MCF 10A (cell line): Measurements from ENCODE around the gene TYW1. TPM values are rescaled to one million over a fixed set of nuclear protein-coding genes. Genes with fewer than 3 reads are reported as not detected.

Experiments
- BruUV-seq: library from RNA; stranded (reverse); fragments of 400-500 nt; replicated peaks from 2 replicates; lab custom pipeline; 2021; lab: Mats Ljungman, UMichigan
- CTCF ChIA-PET: fragments of 300-600 bp; sonication (Branson Sonifier 250); formaldehyde crosslinking; extraction: SDS; loops from one replicate; lab custom pipeline; 2021; ENCODE audit warnings: antibody characterized with exemption, inconsistent platforms; lab: Yijun Ruan, JAX
- POLR2A ChIA-PET: fragments of 300-600, 350-650 bp; sonication (Branson Sonifier 250); formaldehyde crosslinking; extraction: SDS; loops from one replicate; lab custom pipeline; 2020; ENCODE audit warnings: antibody characterized with exemption, inconsistent platforms; lab: Yijun Ruan, JAX
- DNase-seq: peaks from one replicate; pipeline ENCODE4 v3.0.0-alpha.2; 2018; ENCODE audit not compliant: unreplicated experiment
- H3K27ac Mint-ChIP-seq: one replicate; pipeline ENCODE4 v1.8.0; 2022; ENCODE audit warnings: mild to moderate bottlenecking, low read depth, mixed read lengths; ENCODE audit not compliant: unreplicated experiment
- H3K27me3 Mint-ChIP-seq: one replicate; pipeline ENCODE4 v1.8.0; 2022; ENCODE audit warnings: mixed read lengths; ENCODE audit not compliant: insufficient read depth, unreplicated experiment
- H3K36me3 Mint-ChIP-seq: one replicate; pipeline ENCODE4 v1.8.0; 2022; ENCODE audit warnings: mild to moderate bottlenecking, moderate library complexity, mixed read lengths; ENCODE audit not compliant: insufficient read depth, unreplicated experiment
- H3K4me1 Mint-ChIP-seq: one replicate; pipeline ENCODE4 v1.8.0; 2022; ENCODE audit warnings: mixed read lengths; ENCODE audit not compliant: insufficient read depth, unreplicated experiment
- H3K4me3 Mint-ChIP-seq: one replicate; pipeline ENCODE4 v1.8.0; 2022; ENCODE audit warnings: mild to moderate bottlenecking, moderate library complexity, mixed read lengths; ENCODE audit not compliant: unreplicated experiment
- H3K9me3 Mint-ChIP-seq: one replicate; pipeline ENCODE4 v1.8.0; 2022; ENCODE audit warnings: mixed read lengths; ENCODE audit not compliant: unreplicated experiment
- CTCF ChIP-seq: fragments of 200-600 bp; IDR thresholded peaks from one replicate; pipeline ENCODE4 v1.8.0; 2022; ENCODE audit warnings: antibody characterized with exemption, mild to moderate bottlenecking; ENCODE audit not compliant: unreplicated experiment
- intact Hi-C: fragments of 100-400 bp; cut with micrococcal nuclease; formaldehyde crosslinking; loops from 2 replicates; pipeline ENCODE4 v1.14.1; 2022
- total RNA-seq: library from RNA; stranded (reverse); gene quantifications from 2 replicates; pipeline ENCODE4 v1.2.3, GENCODE V29; 2022

Gene TYW1
- total RNA-seq, 1 experiment from 2014 or later = 19.2 TPM

GRCh38 chr7:66958538-66959350, 37.9 kb upstream of the TYW1 start:
- no peaks in the 10 kb centered on the region for H3K4me1 Mint-ChIP-seq
- no peak overlapping the region for H3K4me3 Mint-ChIP-seq
- ChIA-PET CTCF (interaction anchor here (0.6 to 1.2 kb wide), 3 partner anchors 17 to 36 kb away, joined by 3 to 4 read pairs (median 4); no protein-coding TSS in a partner anchor), POLR2A (no interaction called here)
- TF ChIP-seq CTCF = no peak
- H3K27ac Mint-ChIP-seq = no peak overlapping the region
- BruUV-seq = no TSS peak
- intact Hi-C loops = loop anchor here (10.0 kb wide), 1 partner anchor 114 kb away; no protein-coding TSS in a partner anchor
- no peaks in the 10 kb centered on the region for H3K9me3 Mint-ChIP-seq
- no peak for DNase-seq
- peaks cover 75% of the 10 kb centered on the region for H3K36me3 Mint-ChIP-seq
- no peaks in the 10 kb centered on the region for H3K27me3 Mint-ChIP-seq

DNA sequence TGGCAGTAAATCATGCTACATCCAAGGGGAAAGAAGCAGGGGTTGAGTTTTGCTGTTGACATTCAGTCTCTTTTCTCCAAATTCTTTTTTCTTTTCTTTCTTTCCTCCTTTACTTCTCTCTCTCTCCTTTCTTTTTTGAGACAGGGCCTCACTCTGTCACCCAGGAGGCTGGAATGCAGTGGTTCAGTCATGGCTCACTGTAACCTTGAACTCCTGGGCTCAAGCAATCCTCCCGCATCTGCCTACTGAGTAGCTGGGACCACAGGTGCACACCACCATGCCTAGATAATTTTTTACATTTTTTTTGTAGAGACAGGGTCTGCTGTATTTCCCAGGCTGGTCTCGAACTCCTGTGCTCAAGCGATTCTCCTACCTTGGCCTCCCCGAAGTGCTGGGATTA, 36.4 kb upstream of the TYW1 start:
- H3K9me3 Mint-ChIP-seq = no peaks in the 10 kb centered on the region
- H3K27ac Mint-ChIP-seq = no peak overlapping the region
- TF ChIP-seq CTCF = no peak
- no peak for DNase-seq
- H3K4me1 Mint-ChIP-seq = no peaks in the 10 kb centered on the region
- ChIA-PET CTCF (no interaction called here), POLR2A (no interaction called here)
- H3K27me3 Mint-ChIP-seq = no peaks in the 10 kb centered on the region
- BruUV-seq = no TSS peak
- H3K36me3 Mint-ChIP-seq = peaks cover 63% of the 10 kb centered on the region
- H3K4me3 Mint-ChIP-seq = no peak overlapping the region
- intact Hi-C loops = no loop called here

GRCh38 chr7:66961096-66961495, 35.5 kb upstream of the TYW1 start:
- H3K4me3 Mint-ChIP-seq = no peak overlapping the region
- H3K4me1 Mint-ChIP-seq = no peaks in the 10 kb centered on the region
- H3K9me3 Mint-ChIP-seq = no peaks in the 10 kb centered on the region
- TF ChIP-seq CTCF = no peak
- intact Hi-C loops = no loop called here
- ChIA-PET CTCF (no interaction called here), POLR2A (no interaction called here)
- H3K27me3 Mint-ChIP-seq = no peaks in the 10 kb centered on the region
- no TSS peak for BruUV-seq
- DNase-seq = no peak
- H3K27ac Mint-ChIP-seq = no peak overlapping the region
- peaks cover 54% of the 10 kb centered on the region for H3K36me3 Mint-ChIP-seq

GRCh38 chr7:66964411-66964810, 32.2 kb upstream of the TYW1 start:
- POLR2A ChIA-PET = no interaction called here
- Mint-ChIP-seq H3K27me3 (no peaks in the 10 kb centered on the region), H3K4me1 (no peaks in the 10 kb centered on the region), H3K4me3 (no peak overlapping the region), H3K27ac (no peak overlapping the region), H3K9me3 (no peaks in the 10 kb centered on the region), H3K36me3 (peaks cover 25% of the 10 kb centered on the region)
- TF ChIP-seq CTCF = no peak
- CTCF ChIA-PET = interaction anchor here (1.6 kb wide), 1 partner anchor 12 kb away, joined by 4 read pairs; no protein-coding TSS in a partner anchor
- intact Hi-C loops = no loop called here
- DNase-seq = no peak
- BruUV-seq = no TSS peak
